Esophagus muscularis mucosa (tissue), 4 donors: Measurements from ENCODE around the gene LRP5. TPM values are rescaled to one million over a fixed set of nuclear protein-coding genes. Genes with fewer than 3 reads are reported as not detected.

Experiments used
- DNase-seq: peaks from one replicate; pipeline ENCODE4 v3.0.0-alpha.2; 2017; ENCODE audit errors: extremely low spot score
- H3K27ac ChIP-seq, 4 donors: fragments of 200-600 bp; sonication (generic); replicated peaks in 1 of 4; 1 replicate in 3 of 4; 2 replicates in 1 of 4; pipeline ENCODE4 v1.5.1; 2016 to 2019; ENCODE audit warnings: mild to moderate bottlenecking in 1 of 4
- H3K27me3 ChIP-seq, 4 donors: fragments of 200-600 bp; sonication (generic); one replicate each; pipeline versions ENCODE4 v1.5.1 to v1.6.0; 2016 to 2019
- H3K36me3 ChIP-seq, 4 donors: fragments of 200-600 bp; sonication (generic); one replicate each; pipeline ENCODE4 v1.5.1; 2016 to 2019
- H3K4me1 ChIP-seq, 4 donors: fragments of 200-600 bp; sonication (generic); one replicate each; pipeline ENCODE4 v1.5.1; 2016 to 2019
- H3K4me3 ChIP-seq, 4 donors: fragments of 200-600 bp; sonication (generic); 1 replicate in 2 of 4; 2 replicates in 2 of 4; pipeline ENCODE4 v1.5.1; 2016 to 2019; ENCODE audit warnings: mild to moderate bottlenecking in 4 of 4, moderate library complexity in 1 of 4
- H3K9me3 ChIP-seq, 4 donors: fragments of 200-600 bp; sonication (generic); 1 replicate in 3 of 4; 2 replicates in 1 of 4; pipeline ENCODE4 v1.5.1; 2016 to 2019
- CTCF ChIP-seq, 3 experiments: fragments of 200-600 bp in 2 of 3; fragments of 450-650 bp in 1 of 3; sonication (generic) in 2 of 3; IDR thresholded peaks; one replicate each; pipeline ENCODE4 v1.5.1; 2017 to 2019; ENCODE audit warnings: antibody characterized with exemption in 3 of 3, mild to moderate bottlenecking in 2 of 3, moderate library complexity in 1 of 3
- EP300 ChIP-seq: sonication (generic); formaldehyde crosslinking; IDR thresholded peaks from one replicate; pipeline ENCODE4 v1.6.1; 2017; ENCODE audit warnings: antibody characterized with exemption
- POLR2A ChIP-seq: fragments of 450-650 bp; IDR thresholded peaks from one replicate; pipeline ENCODE4 v1.6.1; 2017; ENCODE audit warnings: antibody characterized with exemption, moderate library complexity, mild to moderate bottlenecking, low read depth
- POLR2AphosphoS5 ChIP-seq, 2 donors: sonication (generic); formaldehyde crosslinking; IDR thresholded peaks; one replicate each; pipeline ENCODE4 v1.6.1; 2017; ENCODE audit warnings: antibody characterized with exemption in 2 of 2
- WGBS: methylation state at CpG from one replicate; pipeline ENCODE4 v1.1.5; 2018; 5-methylcytosine and 5-hydroxymethylcytosine counted together
- intact Hi-C: fragments of 100-400 bp; cut with DNase I; formaldehyde crosslinking; loops from one replicate; pipeline ENCODE4 v1.15.1; 2023
- total RNA-seq, 4 donors: library from RNA; depleted of rRNA; stranded (reverse); fragments of >200 nt; gene quantifications; one replicate each; pipeline versions ENCODE4 v1.1.0 to v1.2.1, GENCODE V29; 2016

Gene LRP5
- total RNA-seq, 4 donors from 2014 or later, result 34.0 to 78.4 (median 56.2) TPM

DNA sequence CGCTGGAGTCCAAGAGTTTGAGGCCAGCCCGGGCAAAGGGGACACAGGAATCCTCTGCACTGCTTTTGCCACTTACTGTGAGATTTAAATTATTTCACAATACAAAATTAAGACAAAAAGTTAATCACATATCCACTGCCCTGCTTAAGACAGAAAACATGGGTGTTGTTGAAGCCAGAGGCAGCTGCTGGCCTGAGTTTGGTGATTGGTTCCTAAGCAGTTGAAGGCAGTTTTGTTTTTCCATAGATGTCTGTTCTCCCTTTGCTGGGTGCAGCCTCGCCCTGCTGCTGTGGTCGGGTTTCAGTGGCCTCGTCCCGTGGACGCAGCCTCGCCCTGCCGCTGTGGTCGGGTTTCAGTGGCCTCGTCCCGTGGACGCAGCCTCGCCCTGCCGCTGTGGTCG is 77.9 kb downstream of the LRP5 start:
- peaks cover 24 to 84% (median 66%) of the 10 kb centered on the region in 4 donors for H3K36me3 ChIP-seq
- intact Hi-C loops, result no loop called here

GRCh38 chr11:68392822-68393221 is 80.4 kb downstream of the LRP5 start:
- Histone ChIP-seq H3K4me3 (no peak overlapping the region), H3K9me3 (no peaks in the 10 kb centered on the region), H3K4me1 (peaks cover 3 to 14% (median 14%) of the 10 kb centered on the region in 4 donors), H3K27me3 (no peaks in the 10 kb centered on the region), H3K36me3 (peaks cover 20 to 79% (median 53%) of the 10 kb centered on the region in 4 donors), H3K27ac (no peak overlapping the region)
- DNase-seq, result no peak
- intact Hi-C loops, result no loop called here
- no peak for TF ChIP-seq POLR2AphosphoS5 (IDR thresholded peaks at IDR 0.05)
- no peak for TF ChIP-seq CTCF (IDR thresholded peaks at IDR 0.05)
- TF ChIP-seq POLR2A, result no peak
- TF ChIP-seq EP300, result no peak
- 94% methylated on average over 7 of the region's 7 CpGs for WGBS

More for the DNA sequence above, 77.9 kb downstream of the LRP5 start:
- H3K4me3 ChIP-seq, result no peak overlapping the region
- no peaks in the 10 kb centered on the region for H3K27me3 ChIP-seq
- H3K4me1 ChIP-seq, result no peaks in the 10 kb centered on the region
- 93% methylated on average over 15 of the region's 16 CpGs for WGBS
- DNase-seq, result no peak
- H3K9me3 ChIP-seq, result no peaks in the 10 kb centered on the region
- TF ChIP-seq POLR2AphosphoS5 (IDR thresholded peaks at IDR 0.05), result no peak
- no peak for TF ChIP-seq CTCF (IDR thresholded peaks at IDR 0.05)
- no peak for TF ChIP-seq POLR2A
- no peak for TF ChIP-seq EP300
- H3K27ac ChIP-seq, result no peak overlapping the region

DNA sequence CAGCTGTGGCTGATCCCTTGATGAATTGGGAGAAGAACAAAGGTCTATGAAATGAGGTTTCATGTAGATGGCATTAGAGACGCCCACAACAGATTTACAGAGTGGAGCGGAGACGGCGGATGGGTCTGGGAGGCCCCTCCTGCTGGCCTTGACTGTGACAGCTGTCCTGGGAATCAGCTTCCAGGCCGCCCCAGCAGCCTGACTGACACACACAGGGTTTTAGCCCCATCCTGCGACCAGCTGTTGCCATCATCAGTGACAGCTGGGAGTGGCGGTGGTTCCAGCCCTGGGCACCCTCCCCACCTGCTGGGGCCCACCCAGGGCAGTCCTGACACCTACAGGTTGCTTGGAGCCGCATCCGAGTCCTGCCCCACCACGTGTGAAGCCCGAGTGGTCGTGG is 84.1 kb downstream of the LRP5 start:
- peaks cover 8 to 42% (median 21%) of the 10 kb centered on the region in 4 donors for H3K36me3 ChIP-seq
- H3K27ac ChIP-seq, result peak overlapping the region; percentile 49 to 90 (median 86)
- DNase-seq, result no peak
- WGBS, result 86% methylated on average over 5 of the region's 12 CpGs
- no peak for TF ChIP-seq POLR2AphosphoS5 (IDR thresholded peaks at IDR 0.05)
- TF ChIP-seq POLR2A, result no peak
- TF ChIP-seq CTCF (IDR thresholded peaks at IDR 0.05), result no peak
- TF ChIP-seq EP300, result no peak
- H3K27me3 ChIP-seq, result no peaks in the 10 kb centered on the region
- intact Hi-C loops, result loop anchor here (5.0 kb wide), 1 partner anchor 84 kb away; the partner anchor contains the start of gene LRP5
- H3K4me3 ChIP-seq, result no peak overlapping the region
- no peaks in the 10 kb centered on the region for H3K9me3 ChIP-seq
- peaks cover 33 to 51% (median 49%) of the 10 kb centered on the region in 4 donors for H3K4me1 ChIP-seq

GRCh38 chr11:68397256-68397655 is 84.9 kb downstream of the LRP5 start:
- Histone ChIP-seq H3K27ac (peak overlapping the region; percentile 85 to 90 (median 88)), H3K4me1 (peaks cover 33 to 56% (median 55%) of the 10 kb centered on the region in 4 donors), H3K9me3 (no peaks in the 10 kb centered on the region), H3K36me3 (peaks cover 5 to 39% (median 20%) of the 10 kb centered on the region in 4 donors), H3K27me3 (no peaks in the 10 kb centered on the region), H3K4me3 (no peak overlapping the region)
- intact Hi-C loops, result loop anchor here (5.0 kb wide), 1 partner anchor 85 kb away; the partner anchor contains the start of gene LRP5
- 92% methylated on average over 12 of the region's 14 CpGs for WGBS
- DNase-seq, result no peak
- TF ChIP-seq EP300 (no peak), POLR2AphosphoS5 (IDR thresholded peaks at IDR 0.05) (no peak)

DNA sequence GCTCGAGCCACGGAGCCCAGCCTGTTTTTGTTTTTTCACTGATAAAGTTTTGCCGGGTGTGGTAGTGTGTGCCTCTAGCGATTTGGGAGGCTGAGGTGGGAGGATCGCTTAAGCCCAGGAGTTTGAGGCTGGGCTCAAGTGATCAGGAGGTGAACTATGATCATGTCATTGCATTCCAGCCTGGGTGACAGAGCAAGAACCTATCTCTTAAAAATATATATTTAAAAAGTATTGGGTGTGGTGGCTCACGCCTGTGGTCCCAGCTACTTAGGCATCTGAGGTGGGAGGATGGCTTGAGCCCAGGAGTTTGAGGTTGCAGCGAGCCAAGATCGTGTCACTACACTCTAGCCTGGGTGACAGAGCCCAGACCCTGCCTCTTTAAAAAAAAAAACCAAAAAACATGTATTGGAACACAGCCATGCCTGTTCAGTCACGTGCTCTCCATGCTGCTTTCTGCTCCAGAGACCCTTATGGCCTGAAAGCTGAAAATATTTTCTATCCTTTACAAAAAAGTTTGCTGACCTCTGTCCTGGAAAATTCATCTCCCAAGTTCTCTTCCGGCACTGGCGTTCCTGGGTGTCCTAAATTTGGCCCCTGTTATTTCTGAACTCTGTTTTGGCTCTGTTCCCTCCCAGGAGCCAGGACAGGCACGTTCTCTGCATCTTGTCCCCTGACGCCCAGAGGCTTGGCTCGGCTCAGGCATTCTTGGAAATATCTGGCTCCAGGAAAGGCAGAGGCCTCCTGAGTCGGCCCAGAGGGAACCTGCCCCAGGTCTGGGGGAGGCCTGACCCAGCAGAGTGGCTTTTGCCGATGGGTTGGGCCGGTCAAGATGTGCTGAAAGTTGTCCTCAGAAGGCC is 86.8 kb downstream of the LRP5 start:
- WGBS, result 37% methylated on average over 16 of the region's 17 CpGs
- H3K27me3 ChIP-seq, result no peaks in the 10 kb centered on the region
- intact Hi-C loops, result loop anchor here (5.0 kb wide), 1 partner anchor 87 kb away; the partner anchor contains the start of gene LRP5
- TF ChIP-seq POLR2A (no peak), CTCF (IDR thresholded peaks at IDR 0.05) (no peak), EP300 (no peak), POLR2AphosphoS5 (IDR thresholded peaks at IDR 0.05) (peak; percentile 84 to 88)
- H3K9me3 ChIP-seq, result no peaks in the 10 kb centered on the region
- H3K27ac ChIP-seq, result peak overlapping the region; percentile 85 to 90 (median 88)
- no peak for DNase-seq
- H3K4me3 ChIP-seq, result no peak overlapping the region
- peaks cover 33 to 68% (median 57%) of the 10 kb centered on the region in 4 donors for H3K4me1 ChIP-seq
- peaks cover 0 to 42% (median 31%) of the 10 kb centered on the region in 4 donors for H3K36me3 ChIP-seq
